Endodermal cell (in vitro differentiated cells): ENCODE results near the gene TM9SF2. TPM values are rescaled to one million over a fixed set of nuclear protein-coding genes. Genes with fewer than 3 reads are reported as not detected.
A peak's percentile ranks its signal among the peaks of the same experiment; 100 is the strongest.

ENCODE experiments used
- DNase-seq: peaks from one replicate; pipeline ENCODE4 v3.0.0-alpha.2; 2017
- H3K27ac ChIP-seq: 2 replicates; pipeline ENCODE4 v1.5.1; 2013; ENCODE audit warnings: mild to moderate bottlenecking, low read depth, low read length, moderate library complexity
- H3K27me3 ChIP-seq: 2 replicates; pipeline ENCODE4 v1.6.1; 2013; ENCODE audit warnings: mild to moderate bottlenecking, low read length, moderate library complexity; ENCODE audit not compliant: insufficient read depth, control insufficient read depth, poor library complexity, severe bottlenecking
- H3K36me3 ChIP-seq: 2 replicates; pipeline ENCODE4 v1.7.0; 2013; ENCODE audit warnings: mild to moderate bottlenecking, low read length, moderate library complexity; ENCODE audit not compliant: control insufficient read depth, insufficient read depth
- H3K4me1 ChIP-seq: one replicate; pipeline ENCODE4 v1.7.0; 2013; ENCODE audit warnings: low read length; ENCODE audit not compliant: control insufficient read depth, insufficient read depth
- H3K4me3 ChIP-seq: 2 replicates; pipeline ENCODE4 v1.5.1; 2013; ENCODE audit warnings: mild to moderate bottlenecking, low read length, moderate library complexity
- H3K9ac ChIP-seq: 2 replicates; pipeline ENCODE4 v1.6.1; 2013; ENCODE audit warnings: mild to moderate bottlenecking, low read length, moderate library complexity; ENCODE audit not compliant: poor library complexity, severe bottlenecking; ENCODE audit errors: extremely low read depth
- H3K9me3 ChIP-seq: 2 replicates; pipeline ENCODE4 v1.6.1; 2013; ENCODE audit warnings: mild to moderate bottlenecking, low read length, moderate library complexity; ENCODE audit not compliant: control insufficient read depth
- H3K27ac Mint-ChIP-seq: 2 replicates; pipeline ENCODE4 v1.8.0; 2020; ENCODE audit warnings: mixed read lengths
- H3K27me3 Mint-ChIP-seq: 2 replicates; pipeline ENCODE4 v1.8.0; 2021; ENCODE audit warnings: mild to moderate bottlenecking, mixed read lengths; ENCODE audit not compliant: insufficient read depth
- H3K36me3 Mint-ChIP-seq: 2 replicates; pipeline ENCODE4 v1.8.0; 2020; ENCODE audit warnings: low read depth, mixed read lengths
- H3K4me1 Mint-ChIP-seq: 2 replicates; pipeline ENCODE4 v1.8.0; 2020; ENCODE audit warnings: mixed read lengths
- H3K4me3 Mint-ChIP-seq: 2 replicates; pipeline ENCODE4 v1.8.0; 2020; ENCODE audit warnings: mild to moderate bottlenecking, moderate library complexity, mixed read lengths
- H3K9me3 Mint-ChIP-seq: 2 replicates; pipeline ENCODE4 v1.8.0; 2020; ENCODE audit warnings: mild to moderate bottlenecking, mixed read lengths
- WGBS, 2 experiments: methylation state at CpG; one replicate each; pipeline versions ENCODE4 v1.1.5 to v1.1.7; 2013; ENCODE audit warnings: missing lambda C conversion rate in 2 of 2, mixed read lengths in 1 of 2; ENCODE audit not compliant: insufficient coverage in 1 of 2, insufficient read length in 1 of 2; 5-methylcytosine and 5-hydroxymethylcytosine counted together
- total RNA-seq, 2 donors: library from RNA; stranded (reverse); fragmentation: NEBNext Ultra II Directional in 1 of 2; extraction: Animal tissue kit (Norgen Biotek cat#: 25700) in 1 of 2; gene quantifications; 2 replicates in 1 of 2; 3 replicates in 1 of 2; pipeline ENCODE4 v1.2.1, GENCODE V29; 2021
- TF ChIP-seq, protein P1 (sequence below): fragments of 200-600 bp; sonication (generic); conservative IDR thresholded peaks from 2 replicates; pipeline ENCODE4 v1.5.0; 2021; ENCODE audit warnings: antibody characterized with exemption, mild to moderate bottlenecking

Gene TM9SF2
- total RNA-seq, 2 donors from 2014 or later = 88.4 to 99.3 TPM

DNA sequence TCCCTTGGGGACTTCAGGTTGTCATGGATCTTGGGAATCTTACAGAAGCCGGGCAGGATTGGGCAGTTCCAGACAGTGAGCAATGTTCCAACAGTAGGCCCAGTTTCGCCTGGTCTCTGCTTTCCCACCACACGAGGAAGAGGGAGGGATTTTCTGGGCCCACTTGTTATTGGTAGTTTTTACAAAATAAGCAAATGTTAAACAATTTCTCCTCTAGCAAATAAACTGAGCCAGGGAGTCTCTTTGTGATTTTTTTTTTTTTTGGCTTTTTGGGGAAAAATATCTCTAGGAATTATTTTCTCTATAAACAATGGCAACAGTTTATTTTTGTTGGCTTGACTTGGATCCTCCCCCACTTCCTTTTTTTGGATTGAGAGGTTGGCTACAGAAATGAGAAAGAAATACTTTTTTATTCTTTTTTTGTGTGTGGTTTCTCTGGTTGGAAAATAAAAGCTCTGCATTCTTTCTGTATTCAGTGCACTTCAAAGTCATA is 89.3 kb downstream of the TM9SF2 start:
- Histone ChIP-seq H3K27me3 (no peaks in the 10 kb centered on the region), H3K36me3 (no peaks in the 10 kb centered on the region), H3K9ac (no peak overlapping the region), H3K4me1 (no peaks in the 10 kb centered on the region), H3K9me3 (no peaks in the 10 kb centered on the region), H3K4me3 (no peak overlapping the region), H3K27ac (no peak overlapping the region)
- WGBS, 2 experiments = 91 to 92% methylated on average over 2 to 3 of the region's 3 CpGs
- Mint-ChIP-seq H3K27ac (no peak overlapping the region), H3K36me3 (no peaks in the 10 kb centered on the region), H3K9me3 (peaks cover 2% of the 10 kb centered on the region), H3K4me1 (no peaks in the 10 kb centered on the region), H3K4me3 (no peak overlapping the region), H3K27me3 (no peaks in the 10 kb centered on the region)
- DNase-seq = no peak
- TF ChIP-seq, protein P1, sequence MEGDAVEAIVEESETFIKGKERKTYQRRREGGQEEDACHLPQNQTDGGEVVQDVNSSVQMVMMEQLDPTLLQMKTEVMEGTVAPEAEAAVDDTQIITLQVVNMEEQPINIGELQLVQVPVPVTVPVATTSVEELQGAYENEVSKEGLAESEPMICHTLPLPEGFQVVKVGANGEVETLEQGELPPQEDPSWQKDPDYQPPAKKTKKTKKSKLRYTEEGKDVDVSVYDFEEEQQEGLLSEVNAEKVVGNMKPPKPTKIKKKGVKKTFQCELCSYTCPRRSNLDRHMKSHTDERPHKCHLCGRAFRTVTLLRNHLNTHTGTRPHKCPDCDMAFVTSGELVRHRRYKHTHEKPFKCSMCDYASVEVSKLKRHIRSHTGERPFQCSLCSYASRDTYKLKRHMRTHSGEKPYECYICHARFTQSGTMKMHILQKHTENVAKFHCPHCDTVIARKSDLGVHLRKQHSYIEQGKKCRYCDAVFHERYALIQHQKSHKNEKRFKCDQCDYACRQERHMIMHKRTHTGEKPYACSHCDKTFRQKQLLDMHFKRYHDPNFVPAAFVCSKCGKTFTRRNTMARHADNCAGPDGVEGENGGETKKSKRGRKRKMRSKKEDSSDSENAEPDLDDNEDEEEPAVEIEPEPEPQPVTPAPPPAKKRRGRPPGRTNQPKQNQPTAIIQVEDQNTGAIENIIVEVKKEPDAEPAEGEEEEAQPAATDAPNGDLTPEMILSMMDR = no peak

DNA sequence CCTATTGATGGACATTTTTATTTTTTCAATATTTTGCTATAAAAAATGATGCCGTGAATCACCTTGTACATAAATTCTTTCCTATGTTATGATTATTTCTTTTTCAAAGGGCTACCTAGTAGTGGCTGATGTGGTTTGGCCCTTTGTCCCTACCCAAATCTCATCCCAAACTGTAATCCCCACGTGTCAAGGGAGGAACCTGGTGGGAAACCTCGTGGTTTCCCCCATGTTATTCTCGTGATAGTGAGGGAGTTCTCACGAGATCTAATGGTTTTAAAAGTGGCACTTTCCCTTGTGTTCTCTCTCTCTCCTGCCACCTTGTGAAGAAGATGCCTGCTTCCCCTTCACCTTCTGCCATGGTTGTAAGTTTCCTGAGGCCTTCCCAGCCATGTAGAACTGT is 94.9 kb downstream of the TM9SF2 start:
- TF ChIP-seq, protein P1 = no peak
- Histone ChIP-seq H3K9ac (no peak overlapping the region), H3K27ac (no peak overlapping the region), H3K4me1 (no peaks in the 10 kb centered on the region), H3K36me3 (no peaks in the 10 kb centered on the region), H3K4me3 (no peak overlapping the region), H3K9me3 (no peaks in the 10 kb centered on the region), H3K27me3 (no peaks in the 10 kb centered on the region)
- Mint-ChIP-seq H3K4me1 (peaks cover 15% of the 10 kb centered on the region), H3K27me3 (no peaks in the 10 kb centered on the region), H3K36me3 (no peaks in the 10 kb centered on the region), H3K9me3 (peaks cover 6% of the 10 kb centered on the region), H3K27ac (no peak overlapping the region), H3K4me3 (no peak overlapping the region)
- no peak for DNase-seq
- WGBS, 2 experiments = 95 to 100% methylated on average over 3 to 4 of the region's 5 CpGs

DNA sequence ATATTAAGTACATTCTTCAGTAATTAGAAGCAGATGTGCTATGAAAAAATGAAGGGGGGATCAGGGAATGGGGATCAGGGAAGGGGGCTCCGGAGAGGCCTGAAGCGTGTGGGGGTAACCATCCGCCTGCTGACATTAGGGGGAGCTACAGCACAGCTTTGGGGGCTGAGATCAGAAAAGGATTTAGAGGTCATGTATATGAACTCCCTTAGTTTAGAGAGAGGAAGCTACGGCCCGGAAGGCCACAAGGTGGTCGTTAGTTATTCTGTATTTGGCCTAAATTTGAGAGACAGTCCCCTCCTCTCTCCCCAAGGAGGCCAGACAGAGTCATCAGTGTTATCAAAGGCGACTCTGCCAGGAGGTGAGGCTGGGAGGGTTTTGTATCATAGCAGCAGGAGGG is 99.0 kb downstream of the TM9SF2 start:
- TF ChIP-seq, protein P1 = peak; percentile 79

More for the DNA sequence above, 99.0 kb downstream of the TM9SF2 start:
- Histone ChIP-seq H3K4me3 (no peak overlapping the region), H3K36me3 (no peaks in the 10 kb centered on the region), H3K4me1 (no peaks in the 10 kb centered on the region), H3K9me3 (no peaks in the 10 kb centered on the region), H3K27me3 (no peaks in the 10 kb centered on the region), H3K9ac (no peak overlapping the region), H3K27ac (no peak overlapping the region)
- Mint-ChIP-seq H3K4me3 (no peak overlapping the region), H3K27ac (no peak overlapping the region), H3K4me1 (peaks cover 20% of the 10 kb centered on the region), H3K36me3 (no peaks in the 10 kb centered on the region), H3K27me3 (peaks cover 3% of the 10 kb centered on the region), H3K9me3 (peaks cover 4% of the 10 kb centered on the region)
- DNase-seq = peak; percentile 85
- 55% methylated on average over 6 of the region's 7 CpGs; no CpG with 5 or more reads in 1 of the 2 experiments for WGBS, 2 experiments
